Lung microvascular endothelial cell (primary cell): ENCODE measurements around the gene DCDC2. TPM values are rescaled to one million over a fixed set of nuclear protein-coding genes. Genes with fewer than 3 reads are reported as not detected.
"Not testable (repeated sequence)": the region's sequence is repeated elsewhere in the genome, so short reads cannot be mapped to it uniquely, and the experiment has no call there.

ENCODE experiments used
- DNase-seq, 2 donors: peaks; one replicate each; pipeline versions ENCODE4 v3.0.0 to v3.0.0-alpha.2; 2010; ENCODE audit warnings: low read depth in 2 of 2
- total RNA-seq: library from RNA; depleted of rRNA; stranded (reverse); fragments of >200 nt; gene quantifications from 2 replicates; pipeline ENCODE4 v1.2.1, GENCODE V29; 2014

The DCDC2 gene
- total RNA-seq, 1 donor from 2014 or later: not detected

DNA sequence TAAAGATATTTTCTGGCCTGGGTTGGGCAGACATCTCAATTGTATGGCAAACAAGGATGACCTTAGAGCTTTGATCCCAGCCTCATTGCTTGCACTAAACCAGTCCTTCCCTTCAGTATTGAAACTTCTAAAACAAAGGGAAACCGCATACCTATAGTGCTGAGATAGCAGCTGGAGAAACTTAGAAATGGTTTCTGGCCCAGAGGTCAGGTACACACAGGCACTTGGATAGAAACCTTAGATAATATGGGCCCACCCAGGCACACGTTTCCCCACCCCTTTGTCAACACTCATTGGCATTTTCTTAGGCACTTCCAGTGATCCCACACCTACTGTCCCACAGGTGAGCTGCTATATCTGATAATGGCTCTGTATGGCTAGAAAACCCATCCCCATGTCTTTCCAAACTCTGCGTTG, 209.7 kb downstream of the DCDC2 start:
- no peak for DNase-seq

- DNase-seq: no peak
These were observed 210.2 kb downstream of the DCDC2 start for GRCh38 chr6:24147511-24148153.

GRCh38 chr6:24146871-24147270, 211.0 kb downstream of the DCDC2 start:
- no peak for DNase-seq

DNA sequence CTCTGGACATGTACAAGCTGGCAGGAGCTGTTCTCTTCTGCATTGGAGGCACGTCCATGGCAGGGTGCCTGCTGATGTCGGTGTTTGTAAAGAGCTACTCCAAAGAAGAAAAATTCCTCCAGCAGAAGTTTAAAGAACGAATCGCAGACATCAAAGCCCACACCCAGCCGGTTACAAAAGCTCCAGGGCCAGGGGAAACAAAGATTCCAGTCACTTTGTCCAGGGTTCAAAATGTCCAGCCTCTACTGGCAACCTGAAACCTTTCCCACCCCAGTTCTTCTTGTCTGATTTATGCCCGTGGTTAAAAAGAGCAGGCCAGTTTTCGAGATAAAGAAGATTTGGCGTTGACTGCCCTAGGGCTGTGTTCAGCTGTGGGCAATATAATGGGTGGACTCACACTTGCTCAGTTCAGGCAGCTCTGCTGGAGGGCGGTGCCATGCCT, 212.1 kb downstream of the DCDC2 start:
- no peak for DNase-seq

DNA sequence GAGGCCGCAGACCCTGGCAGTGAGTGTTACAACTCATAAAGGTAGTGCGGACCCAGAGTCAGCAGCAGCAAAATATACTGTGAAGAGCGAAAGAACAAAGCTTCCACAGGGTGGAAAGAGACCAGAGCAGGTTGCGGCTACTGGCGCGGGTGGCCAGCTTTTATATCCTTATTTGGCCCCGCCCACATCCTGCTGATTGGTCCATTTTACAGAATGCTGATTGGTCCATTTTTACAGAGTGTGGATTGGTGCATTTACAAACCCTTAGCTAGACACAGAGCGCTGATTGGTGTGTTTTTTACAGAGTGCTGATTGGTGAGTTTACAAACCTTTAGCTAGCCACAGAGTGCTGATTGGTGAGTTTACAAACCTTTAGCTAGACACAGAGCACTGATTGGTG, 215.1 kb downstream of the DCDC2 start:
- not testable (repeated sequence) for DNase-seq

DNA sequence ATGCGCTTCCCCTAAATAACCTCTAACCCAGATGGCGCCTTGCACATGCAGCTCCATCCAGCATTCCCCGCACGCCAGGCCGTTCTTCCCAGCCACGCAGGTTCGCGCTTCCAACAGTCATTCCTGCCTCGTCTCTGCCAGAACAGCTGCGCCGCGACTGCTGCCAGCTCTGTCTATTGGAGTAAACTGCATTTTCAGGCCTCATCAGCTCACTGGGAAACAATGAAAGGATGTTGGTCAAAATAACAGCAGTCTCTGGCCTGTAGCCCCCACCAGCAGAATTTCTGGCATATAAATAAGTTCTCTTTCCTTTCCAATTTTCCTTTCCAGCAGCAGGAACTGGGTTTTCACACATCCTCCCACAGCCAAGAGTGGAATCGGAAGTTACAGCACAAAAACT, 217.3 kb downstream of the DCDC2 start:
- peak in 1 of 2 donors; percentile 29 for DNase-seq

DNA sequence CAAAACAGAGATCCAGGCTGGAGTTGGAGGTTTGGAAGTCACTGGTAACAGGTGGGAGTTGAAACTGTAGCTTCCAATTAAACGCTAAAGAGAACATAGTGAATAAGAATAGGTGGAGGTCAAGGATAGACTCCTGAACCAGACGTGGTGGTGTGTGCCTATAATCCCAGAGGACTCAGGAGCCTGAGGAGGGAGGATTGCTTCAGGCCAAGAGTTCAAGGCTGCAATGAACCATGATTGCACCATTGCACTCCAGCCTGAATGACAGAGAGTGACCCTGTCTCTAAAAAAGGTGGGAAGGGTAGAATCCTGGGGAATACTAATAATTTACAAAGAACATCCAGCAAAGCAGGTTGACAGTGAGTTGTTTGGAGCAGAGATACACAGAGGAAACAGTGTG, 218.2 kb downstream of the DCDC2 start:
- no peak for DNase-seq

- DNase-seq: no peak
These were observed 218.8 kb downstream of the DCDC2 start for GRCh38 chr6:24139080-24139479.

GRCh38 chr6:24131751-24132150, 226.1 kb downstream of the DCDC2 start:
- no peak for DNase-seq

DNA sequence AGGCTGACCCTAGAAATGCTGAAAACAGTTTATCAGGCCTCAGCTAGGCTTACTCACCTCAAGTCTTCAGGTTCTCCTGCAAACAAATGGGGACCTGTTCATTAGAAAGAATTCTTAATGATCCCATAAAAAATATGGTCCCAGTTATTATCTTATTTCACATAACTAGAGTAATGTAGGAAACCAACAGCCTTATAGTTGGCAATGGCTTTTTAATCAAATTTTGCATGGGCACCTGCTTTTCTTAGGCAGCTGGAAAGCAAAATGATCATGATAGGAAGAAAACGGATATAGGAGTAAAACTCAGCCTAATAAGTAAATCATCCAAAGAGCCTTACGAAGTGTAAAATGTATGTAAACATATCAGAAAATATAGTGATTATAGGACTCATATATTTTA, 230.5 kb downstream of the DCDC2 start:
- no peak for DNase-seq

DNA sequence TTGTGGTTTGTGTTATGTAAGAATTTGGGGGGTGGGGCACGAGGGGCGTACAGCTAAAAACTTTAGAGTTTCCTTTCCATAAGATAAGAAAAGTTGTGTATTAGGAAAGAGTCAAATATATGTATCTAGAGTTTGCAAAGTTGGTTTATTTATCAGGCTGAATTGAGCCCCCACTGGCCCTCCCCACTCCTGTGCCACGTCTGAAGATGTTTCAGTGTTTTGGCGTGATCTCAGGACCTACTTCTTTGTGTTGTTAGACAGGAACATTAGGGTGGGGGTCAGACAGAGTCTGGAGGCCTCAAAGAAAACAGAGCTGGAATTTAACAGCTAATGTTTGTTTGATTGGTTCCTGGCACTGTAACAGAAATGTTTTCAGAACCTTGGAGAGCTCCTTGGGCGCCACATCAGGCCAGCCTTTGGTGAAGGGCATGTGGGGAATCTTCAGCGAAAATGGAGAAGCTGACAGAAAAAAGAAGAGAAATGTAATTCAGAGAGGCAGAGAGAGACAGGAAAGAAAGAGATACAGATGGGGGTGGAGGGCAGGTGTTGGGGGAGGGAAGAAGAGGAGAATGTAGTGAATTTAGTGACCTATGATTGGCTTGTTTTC, 231.2 kb downstream of the DCDC2 start:
- DNase-seq: peak; percentile 47 to 50

- no peak for DNase-seq
These were observed 231.9 kb downstream of the DCDC2 start, which contains the start of gene NRSN1 for GRCh38 chr6:24125980-24126379. TSS of gene NRSN1 (plus strand) at chr6:24126215. CDS start at chr6:24134328, 8,113 bp downstream.

- no peak for DNase-seq
These were observed 235.7 kb downstream of the DCDC2 start for GRCh38 chr6:24122139-24122538.

Other genes starting within 250 kb of the DCDC2 start
- gene NRSN1, start 231.8 kb downstream of the DCDC2 start, total RNA-seq: not detected in 2 replicates
- gene MRS2, start 44.9 kb upstream of the DCDC2 start, total RNA-seq: 9.5 and 10.9 TPM in 2 replicates
- under 0.01 and 0.20 TPM in 2 replicates for gene GPLD1, start 131.5 kb upstream of the DCDC2 start, total RNA-seq
- 0.44 and 1.4 TPM in 2 replicates for gene ALDH5A1, start 136.9 kb upstream of the DCDC2 start, total RNA-seq